ENCODE results near the gene PPFIA1. TPM values are rescaled to one million over a fixed set of nuclear protein-coding genes. Genes with fewer than 3 reads are reported as not detected.

The PPFIA1 gene
- total RNA-seq, 4 donors from 2014 or later, result 34.9 to 141 (median 69.7) TPM

GRCh38 chr11:70364745-70365543 is 94.5 kb downstream of the PPFIA1 start:
- Histone ChIP-seq H3K27me3 (no peaks in the 10 kb centered on the region), H3K9me3 (no peaks in the 10 kb centered on the region), H3K4me1 (no peaks in the 10 kb centered on the region), H3K36me3 (peaks cover 72% of the 10 kb centered on the region), H3K4me3 (no peak overlapping the region), H3K27ac (no peak overlapping the region)
- WGBS, result 90% methylated on average over 25 of the region's 25 CpGs
- TF ChIP-seq POLR2A (IDR thresholded peaks at IDR 0.05) (no peak), EP300 (IDR thresholded peaks at IDR 0.05) (no peak), POLR2AphosphoS5 (IDR thresholded peaks at IDR 0.05) (no peak), CTCF (IDR thresholded peaks at IDR 0.05) (no peak)
- no peak for DNase-seq (ENCODE audit: low spot score in 2 of 2)

GRCh38 chr11:70365544-70365927 is 95.0 kb downstream of the PPFIA1 start:
- H3K4me1 ChIP-seq, result no peaks in the 10 kb centered on the region
- 84% methylated on average over 3 of the region's 3 CpGs for WGBS
- H3K27me3 ChIP-seq, result no peaks in the 10 kb centered on the region
- no peaks in the 10 kb centered on the region for H3K9me3 ChIP-seq
- no peak overlapping the region for H3K4me3 ChIP-seq
- no peak for TF ChIP-seq POLR2A (IDR thresholded peaks at IDR 0.05)
- TF ChIP-seq EP300 (IDR thresholded peaks at IDR 0.05), result no peak
- TF ChIP-seq CTCF (IDR thresholded peaks at IDR 0.05), result no peak
- DNase-seq (ENCODE audit: low spot score in 2 of 2), result no peak
- H3K27ac ChIP-seq, result no peak overlapping the region
- H3K36me3 ChIP-seq, result peaks cover 67% of the 10 kb centered on the region

GRCh38 chr11:70367071-70367470 is 96.6 kb downstream of the PPFIA1 start:
- Histone ChIP-seq H3K4me3 (no peak overlapping the region), H3K9me3 (no peaks in the 10 kb centered on the region), H3K27me3 (no peaks in the 10 kb centered on the region), H3K36me3 (peaks cover 55% of the 10 kb centered on the region), H3K4me1 (no peaks in the 10 kb centered on the region), H3K27ac (no peak overlapping the region)
- DNase-seq (ENCODE audit: low spot score in 2 of 2), result no peak
- whole genome bisulfite sequencing, result 90% methylated on average over 8 of the region's 8 CpGs
- TF ChIP-seq POLR2A (IDR thresholded peaks at IDR 0.05), result no peak
- no peak for TF ChIP-seq POLR2AphosphoS5 (IDR thresholded peaks at IDR 0.05)
- TF ChIP-seq EP300 (IDR thresholded peaks at IDR 0.05), result no peak
- no peak for TF ChIP-seq CTCF (IDR thresholded peaks at IDR 0.05)

GRCh38 chr11:70368961-70369360 is 98.5 kb downstream of the PPFIA1 start:
- Histone ChIP-seq H3K4me1 (no peaks in the 10 kb centered on the region), H3K36me3 (peaks cover 56% of the 10 kb centered on the region), H3K4me3 (no peak overlapping the region), H3K9me3 (no peaks in the 10 kb centered on the region), H3K27ac (no peak overlapping the region), H3K27me3 (no peaks in the 10 kb centered on the region)
- no peak for TF ChIP-seq EP300 (IDR thresholded peaks at IDR 0.05)
- no peak for TF ChIP-seq CTCF (IDR thresholded peaks at IDR 0.05)
- no peak for TF ChIP-seq POLR2AphosphoS5 (IDR thresholded peaks at IDR 0.05)
- TF ChIP-seq POLR2A (IDR thresholded peaks at IDR 0.05), result no peak
- no peak for DNase-seq (ENCODE audit: low spot score in 2 of 2)
- 93% methylated on average over 2 of the region's 2 CpGs for WGBS

- Histone ChIP-seq H3K27me3 (no peaks in the 10 kb centered on the region), H3K9me3 (no peaks in the 10 kb centered on the region), H3K4me1 (no peaks in the 10 kb centered on the region), H3K4me3 (no peak overlapping the region), H3K27ac (no peak overlapping the region), H3K36me3 (peaks cover 55% of the 10 kb centered on the region)
- 61% methylated on average over 5 of the region's 5 CpGs for WGBS
- TF ChIP-seq POLR2AphosphoS5 (IDR thresholded peaks at IDR 0.05), result no peak
- no peak for DNase-seq (ENCODE audit: low spot score in 2 of 2)
Observed at GRCh38 chr11:70371241-70371640, 100.8 kb downstream of the PPFIA1 start.
